AG10803 (cell line): ENCODE data around the gene SLC7A7.
A peak's percentile ranks its signal among the peaks of the same experiment; 100 is the strongest.

Source experiments
- DNase-seq: peaks from one replicate; pipeline ENCODE4 v3.0.0; 2010; ENCODE audit warnings: low read depth
- H3K4me3 ChIP-seq: 2 replicates; pipeline ENCODE4 v1.5.1; 2011; ENCODE audit warnings: mild to moderate bottlenecking, low read length, control low read depth
- TF ChIP-seq, protein P1 (sequence below): conservative IDR thresholded peaks from 2 replicates; pipeline ENCODE4 v1.5.1; 2011; ENCODE audit warnings: mild to moderate bottlenecking, low read length, control low read depth, inconsistent platforms

SLC7A7 gene

DNA sequence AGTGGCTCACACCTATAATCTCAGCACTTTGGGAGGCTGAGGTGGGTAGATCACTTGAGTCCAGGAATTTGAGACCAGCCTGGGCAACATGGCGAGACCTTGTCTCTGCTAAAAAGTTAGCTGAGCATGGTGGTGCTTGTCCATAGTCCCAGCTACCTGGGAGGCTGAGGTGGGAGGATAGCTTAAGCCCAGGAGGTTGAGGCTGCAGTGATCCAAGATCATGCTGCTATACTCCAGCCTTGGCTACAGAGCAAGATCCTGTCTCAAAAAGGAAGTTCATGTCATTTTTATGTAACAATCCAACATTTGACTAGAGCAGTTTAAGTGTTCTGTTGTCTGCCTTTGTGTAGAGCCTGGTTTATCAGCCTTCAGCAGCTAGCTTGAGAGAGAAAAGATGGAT, 42.5 kb downstream of the SLC7A7 start:
- no peak for DNase-seq
- TF ChIP-seq, protein P1, sequence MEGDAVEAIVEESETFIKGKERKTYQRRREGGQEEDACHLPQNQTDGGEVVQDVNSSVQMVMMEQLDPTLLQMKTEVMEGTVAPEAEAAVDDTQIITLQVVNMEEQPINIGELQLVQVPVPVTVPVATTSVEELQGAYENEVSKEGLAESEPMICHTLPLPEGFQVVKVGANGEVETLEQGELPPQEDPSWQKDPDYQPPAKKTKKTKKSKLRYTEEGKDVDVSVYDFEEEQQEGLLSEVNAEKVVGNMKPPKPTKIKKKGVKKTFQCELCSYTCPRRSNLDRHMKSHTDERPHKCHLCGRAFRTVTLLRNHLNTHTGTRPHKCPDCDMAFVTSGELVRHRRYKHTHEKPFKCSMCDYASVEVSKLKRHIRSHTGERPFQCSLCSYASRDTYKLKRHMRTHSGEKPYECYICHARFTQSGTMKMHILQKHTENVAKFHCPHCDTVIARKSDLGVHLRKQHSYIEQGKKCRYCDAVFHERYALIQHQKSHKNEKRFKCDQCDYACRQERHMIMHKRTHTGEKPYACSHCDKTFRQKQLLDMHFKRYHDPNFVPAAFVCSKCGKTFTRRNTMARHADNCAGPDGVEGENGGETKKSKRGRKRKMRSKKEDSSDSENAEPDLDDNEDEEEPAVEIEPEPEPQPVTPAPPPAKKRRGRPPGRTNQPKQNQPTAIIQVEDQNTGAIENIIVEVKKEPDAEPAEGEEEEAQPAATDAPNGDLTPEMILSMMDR, result no peak
- H3K4me3 ChIP-seq, result no peak overlapping the region

DNA sequence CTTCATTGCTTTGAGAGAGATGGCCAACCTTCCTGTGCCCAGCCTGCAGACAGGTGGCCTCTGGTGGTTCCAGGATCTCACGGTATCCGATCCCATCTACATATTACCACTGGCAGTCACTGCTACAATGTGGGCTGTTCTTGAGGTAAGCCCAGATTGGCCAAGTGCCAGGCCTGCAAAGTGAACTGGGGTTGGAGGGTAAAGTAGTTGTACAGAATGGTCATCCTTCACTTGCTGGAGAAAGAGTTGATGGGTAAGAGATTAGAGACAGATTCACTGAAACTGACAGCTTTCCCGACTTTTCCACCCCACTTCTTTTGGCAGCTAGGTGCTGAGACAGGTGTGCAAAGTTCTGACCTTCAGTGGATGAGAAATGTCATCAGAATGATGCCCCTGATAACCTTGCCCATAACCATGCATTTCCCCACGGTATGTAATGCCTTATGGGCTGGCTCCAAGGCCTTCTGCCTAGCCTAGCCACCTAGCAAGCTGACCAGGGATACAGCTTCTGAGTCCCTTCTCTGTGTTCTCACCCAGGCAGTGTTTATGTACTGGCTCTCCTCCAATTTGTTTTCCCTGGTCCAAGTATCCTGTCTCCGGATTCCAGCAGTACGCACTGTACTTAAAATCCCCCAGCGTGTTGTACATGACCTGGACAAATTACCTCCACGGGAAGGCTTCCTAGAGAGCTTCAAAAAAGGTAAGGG, 44.6 kb downstream of the SLC7A7 start:
- TF ChIP-seq, protein P1, result no peak
- no peak overlapping the region for H3K4me3 ChIP-seq

GRCh38 chr14:22769369-22769768, 45.9 kb downstream of the SLC7A7 start:
- TF ChIP-seq, protein P1, result no peak
- H3K4me3 ChIP-seq, result no peak overlapping the region
- no peak for DNase-seq

More for the DNA sequence above, 44.6 kb downstream of the SLC7A7 start:
- no peak for DNase-seq

DNA sequence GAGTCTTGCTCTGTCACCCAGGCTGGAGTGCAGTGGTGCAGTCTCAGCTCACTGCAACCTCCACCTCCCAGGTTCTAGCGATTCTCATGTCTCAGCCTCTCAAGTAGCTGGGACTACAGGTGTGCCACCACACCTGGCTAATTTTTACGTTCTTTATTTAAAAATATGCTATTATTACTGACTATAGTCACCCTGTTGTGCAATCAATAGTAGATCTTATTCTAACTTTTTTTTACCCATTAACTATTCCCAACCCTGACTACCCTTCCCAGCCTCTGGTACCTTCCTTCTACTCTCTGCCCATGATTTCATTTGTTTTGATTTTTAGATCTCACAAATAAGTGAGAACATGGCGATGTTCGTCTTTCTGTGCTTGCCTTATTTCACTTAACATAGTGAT, 46.3 kb downstream of the SLC7A7 start:
- no peak for DNase-seq
- no peak overlapping the region for H3K4me3 ChIP-seq
- TF ChIP-seq, protein P1, result no peak

GRCh38 chr14:22767323-22767589, 48.0 kb downstream of the SLC7A7 start:
- H3K4me3 ChIP-seq, result peak overlapping the region; percentile 98
- TF ChIP-seq, protein P1, result no peak
- no peak for DNase-seq

- DNase-seq, result peak; percentile 97
- peak within 1 kb of the TSS; percentile 98 for H3K4me3 ChIP-seq
- TF ChIP-seq, protein P1, result no peak
Observed at GRCh38 chr14:22766457-22767322, 48.5 kb downstream of the SLC7A7 start, which contains the start of gene OXA1L. Gene OXA1L (plus strand): TSS chr14:22766688. CDS start chr14:22766702, 14 bp downstream.

- no peak overlapping the region for H3K4me3 ChIP-seq
- no peak for DNase-seq
- TF ChIP-seq, protein P1, result no peak
Observed at GRCh38 chr14:22764382-22764781, 50.9 kb downstream of the SLC7A7 start.
